ENCODE data around the gene SPACA5B.

- TF ChIP-seq JUNB (IDR thresholded peaks at IDR 0.05; ENCODE audit: unreplicated experiment): no peak
- TF ChIP-seq CTCF (conservative IDR thresholded peaks at IDR 0.05; ENCODE audit: low read depth in 2 of 2): no peak
- TF ChIP-seq REST (IDR thresholded peaks at IDR 0.05; ENCODE audit: unreplicated experiment): no peak
- TF ChIP-seq POLR2AphosphoS5 (IDR thresholded peaks at IDR 0.05; ENCODE audit: low read depth): no peak
- no peak for TF ChIP-seq EZH2phosphoT487 (IDR thresholded peaks at IDR 0.05; ENCODE audit: unreplicated experiment)
- no peak for TF ChIP-seq EZH2 (IDR thresholded peaks at IDR 0.05; ENCODE audit: low read depth, unreplicated experiment)
- no peak for TF ChIP-seq CREB1 (CRISPR knock-in tag; IDR thresholded peaks at IDR 0.05; ENCODE audit: low read depth)
- TF ChIP-seq ZNF462 (CRISPR knock-in tag; IDR thresholded peaks at IDR 0.05): no peak
- no peak for TF ChIP-seq ZNF331 (CRISPR knock-in tag; IDR thresholded peaks at IDR 0.05; ENCODE audit: low read depth)
- no peak for TF ChIP-seq NANOG (IDR thresholded peaks at IDR 0.05; ENCODE audit: borderline replicate concordance)
- no peak for TF ChIP-seq ETS1 (IDR thresholded peaks at IDR 0.05)
- no peak for TF ChIP-seq STAT1 (IDR thresholded peaks at IDR 0.05; ENCODE audit: unreplicated experiment)
Observed at GRCh38 chrX:48179691-48180090, 49.3 kb downstream of the SPACA5B start.

Data from GM23338 (cell line).